Measurements from ENCODE around the gene HARBI1.

HARBI1 gene

GRCh38 chr11:46609386-46609785 is 7.6 kb downstream of the HARBI1 start:
- TF ChIP-seq SIN3A (IDR thresholded peaks at IDR 0.05; ENCODE audit: borderline replicate concordance, insufficient read depth, low read length) = no peak
- TF ChIP-seq POLR2AphosphoS5 (IDR thresholded peaks at IDR 0.05; ENCODE audit: low read depth, low read length) = no peak
- TF ChIP-seq FOXP2 (optimal IDR thresholded peaks at IDR 0.05; ENCODE audit: borderline replicate concordance, extremely low read depth, extremely low read length, insufficient read depth) = no peak
- TF ChIP-seq, protein P1, sequence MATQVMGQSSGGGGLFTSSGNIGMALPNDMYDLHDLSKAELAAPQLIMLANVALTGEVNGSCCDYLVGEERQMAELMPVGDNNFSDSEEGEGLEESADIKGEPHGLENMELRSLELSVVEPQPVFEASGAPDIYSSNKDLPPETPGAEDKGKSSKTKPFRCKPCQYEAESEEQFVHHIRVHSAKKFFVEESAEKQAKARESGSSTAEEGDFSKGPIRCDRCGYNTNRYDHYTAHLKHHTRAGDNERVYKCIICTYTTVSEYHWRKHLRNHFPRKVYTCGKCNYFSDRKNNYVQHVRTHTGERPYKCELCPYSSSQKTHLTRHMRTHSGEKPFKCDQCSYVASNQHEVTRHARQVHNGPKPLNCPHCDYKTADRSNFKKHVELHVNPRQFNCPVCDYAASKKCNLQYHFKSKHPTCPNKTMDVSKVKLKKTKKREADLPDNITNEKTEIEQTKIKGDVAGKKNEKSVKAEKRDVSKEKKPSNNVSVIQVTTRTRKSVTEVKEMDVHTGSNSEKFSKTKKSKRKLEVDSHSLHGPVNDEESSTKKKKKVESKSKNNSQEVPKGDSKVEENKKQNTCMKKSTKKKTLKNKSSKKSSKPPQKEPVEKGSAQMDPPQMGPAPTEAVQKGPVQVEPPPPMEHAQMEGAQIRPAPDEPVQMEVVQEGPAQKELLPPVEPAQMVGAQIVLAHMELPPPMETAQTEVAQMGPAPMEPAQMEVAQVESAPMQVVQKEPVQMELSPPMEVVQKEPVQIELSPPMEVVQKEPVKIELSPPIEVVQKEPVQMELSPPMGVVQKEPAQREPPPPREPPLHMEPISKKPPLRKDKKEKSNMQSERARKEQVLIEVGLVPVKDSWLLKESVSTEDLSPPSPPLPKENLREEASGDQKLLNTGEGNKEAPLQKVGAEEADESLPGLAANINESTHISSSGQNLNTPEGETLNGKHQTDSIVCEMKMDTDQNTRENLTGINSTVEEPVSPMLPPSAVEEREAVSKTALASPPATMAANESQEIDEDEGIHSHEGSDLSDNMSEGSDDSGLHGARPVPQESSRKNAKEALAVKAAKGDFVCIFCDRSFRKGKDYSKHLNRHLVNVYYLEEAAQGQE (IDR thresholded peaks at IDR 0.05; ENCODE audit: insufficient read depth in 1 of 2, low read depth in 2 of 2, low read length in 2 of 2) = no peak
- TF ChIP-seq TAF1 (IDR thresholded peaks at IDR 0.05; ENCODE audit: borderline replicate concordance, insufficient read depth, low read length) = no peak

DNA sequence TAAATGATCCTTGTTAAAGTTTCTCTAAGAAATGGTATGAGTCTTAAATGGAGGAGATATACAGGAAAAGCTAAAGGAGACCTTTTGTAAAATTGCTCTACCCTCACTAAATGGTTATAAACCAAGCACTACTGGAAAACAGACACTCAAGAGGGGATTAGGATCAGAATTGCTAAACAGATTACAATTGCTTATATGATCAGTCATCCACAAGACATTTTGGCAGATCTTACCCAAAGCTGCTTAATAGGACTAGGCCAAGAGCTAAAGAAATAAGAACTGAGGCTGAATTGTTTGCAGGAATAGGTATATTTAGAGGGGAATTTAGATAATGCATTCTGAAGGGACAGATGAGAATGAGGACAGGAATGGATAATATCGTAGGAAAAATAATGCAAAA is 9.5 kb downstream of the HARBI1 start:
- TF ChIP-seq FOXP2 (optimal IDR thresholded peaks at IDR 0.05; ENCODE audit: borderline replicate concordance, extremely low read depth, extremely low read length, insufficient read depth) (no peak), POLR2AphosphoS5 (IDR thresholded peaks at IDR 0.05; ENCODE audit: low read depth, low read length) (no peak), TAF1 (IDR thresholded peaks at IDR 0.05; ENCODE audit: borderline replicate concordance, insufficient read depth, low read length) (no peak), SIN3A (IDR thresholded peaks at IDR 0.05; ENCODE audit: borderline replicate concordance, insufficient read depth, low read length) (no peak)
- TF ChIP-seq, protein P1 (IDR thresholded peaks at IDR 0.05; ENCODE audit: insufficient read depth in 1 of 2, low read depth in 2 of 2, low read length in 2 of 2) = no peak

- TF ChIP-seq FOXP2 (optimal IDR thresholded peaks at IDR 0.05; ENCODE audit: borderline replicate concordance, extremely low read depth, extremely low read length, insufficient read depth) = no peak
- no peak for TF ChIP-seq TAF1 (IDR thresholded peaks at IDR 0.05; ENCODE audit: borderline replicate concordance, insufficient read depth, low read length)
- TF ChIP-seq, protein P1 (IDR thresholded peaks at IDR 0.05; ENCODE audit: insufficient read depth in 1 of 2, low read depth in 2 of 2, low read length in 2 of 2) = no peak
- no peak for TF ChIP-seq SIN3A (IDR thresholded peaks at IDR 0.05; ENCODE audit: borderline replicate concordance, insufficient read depth, low read length)
- TF ChIP-seq POLR2AphosphoS5 (IDR thresholded peaks at IDR 0.05; ENCODE audit: low read depth, low read length) = no peak
Measured at GRCh38 chr11:46604796-46605195, 12.2 kb downstream of the HARBI1 start.

DNA sequence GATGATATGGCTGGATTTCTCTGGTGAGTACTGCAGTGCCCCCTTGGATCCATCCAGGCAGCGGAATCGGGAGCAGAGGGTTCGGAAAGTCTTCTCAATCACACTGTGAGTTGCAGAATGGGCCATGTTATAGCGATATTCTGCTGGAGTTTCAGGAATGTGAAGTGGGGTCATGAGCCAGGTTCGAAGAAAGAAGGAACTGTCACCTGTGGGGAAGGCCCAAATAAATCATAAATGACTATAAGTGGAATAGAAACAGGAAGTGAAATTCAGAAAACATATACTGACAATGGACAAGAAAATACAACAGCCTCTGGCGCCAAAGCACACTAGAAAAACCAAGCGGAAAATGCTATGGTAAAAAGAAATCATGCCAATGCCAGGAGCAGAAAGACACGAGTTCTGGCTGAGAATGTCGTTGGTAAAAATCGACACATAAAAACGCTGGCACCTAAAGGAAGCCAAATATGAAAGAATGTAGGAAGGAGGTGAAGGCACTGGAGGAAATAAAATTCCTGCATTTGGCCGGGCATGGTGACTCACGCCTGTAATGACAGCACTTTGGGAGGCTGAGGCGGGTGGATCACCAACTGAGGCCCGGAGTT is 13.2 kb downstream of the HARBI1 start:
- TF ChIP-seq SIN3A (IDR thresholded peaks at IDR 0.05; ENCODE audit: borderline replicate concordance, insufficient read depth, low read length) (no peak), POLR2AphosphoS5 (IDR thresholded peaks at IDR 0.05; ENCODE audit: low read depth, low read length) (no peak), FOXP2 (optimal IDR thresholded peaks at IDR 0.05; ENCODE audit: borderline replicate concordance, extremely low read depth, extremely low read length, insufficient read depth) (no peak), TAF1 (IDR thresholded peaks at IDR 0.05; ENCODE audit: borderline replicate concordance, insufficient read depth, low read length) (no peak)
- TF ChIP-seq, protein P1 (IDR thresholded peaks at IDR 0.05; ENCODE audit: insufficient read depth in 1 of 2, low read depth in 2 of 2, low read length in 2 of 2) = no peak

All from PFSK-1 (cell line).